ENCODE results near the gene BMP10.

- TF ChIP-seq CTCF (optimal IDR thresholded peaks at IDR 0.05 in 1 of 3, IDR thresholded peaks at IDR 0.05 in 1 of 3, conservative IDR thresholded peaks at IDR 0.05 in 1 of 3; ENCODE audit: extremely low read depth in 1 of 3, insufficient read depth in 2 of 3, low read length in 3 of 3) = no peak
- TF ChIP-seq EZH2 (IDR thresholded peaks at IDR 0.05; ENCODE audit: low read length) = no peak
Measured at GRCh38 chr2:68885811-68886075, 14.5 kb upstream of the BMP10 start.
